ENCODE measurements around the gene C16orf78.

GRCh38 chr16:49366669-49367068, 6.9 kb upstream of the C16orf78 start:
- TF ChIP-seq POLR2A (IDR thresholded peaks at IDR 0.05; ENCODE audit: low read depth, low read length) (no peak), SPI1 (IDR thresholded peaks at IDR 0.05; ENCODE audit: low read depth, low read length) (peak; percentile 74), TAF1 (IDR thresholded peaks at IDR 0.05; ENCODE audit: low read depth, low read length) (no peak), POLR2AphosphoS5 (IDR thresholded peaks at IDR 0.05; ENCODE audit: low read depth, low read length) (no peak), POU2F2 (IDR thresholded peaks at IDR 0.05; ENCODE audit: low read depth, low read length) (no peak), PAX5 (IDR thresholded peaks at IDR 0.05; ENCODE audit: insufficient read depth, low read length, severe bottlenecking) (no peak)

Data from GM12891 (cell line).